Measurements from ENCODE around the gene SECTM1.

SECTM1 gene

GRCh38 chr17:82317394-82318168 lies 16.0 kb downstream of the SECTM1 start, which contains the start of gene CD7:
TSS of gene CD7 (minus strand) at chr17:82317608. CDS start at chr17:82317495, 113 bp downstream.
- Histone ChIP-seq H3K36me3 (ENCODE audit: control insufficient read depth, insufficient read depth, low read length) (no peaks in the 10 kb centered on the region), H3K27me3 (replicated peaks; ENCODE audit: control insufficient read depth, insufficient read depth, low read length) (no peaks in the 10 kb centered on the region; the same call in 1 of the 2 replicates), H3K4me3 (replicated peaks; ENCODE audit: low read depth, low read length) (no peak within 1 kb of the TSS)
- no peak for DNase-seq (ENCODE audit: extremely low read depth, insufficient read length)
- TF ChIP-seq CTCF (IDR thresholded peaks at IDR 0.05; ENCODE audit: insufficient read depth, low read length, poor library complexity, severe bottlenecking) = no peak

- Histone ChIP-seq H3K27me3 (replicated peaks; ENCODE audit: control insufficient read depth, insufficient read depth, low read length) (no peaks in the 10 kb centered on the region; the same call in 1 of the 2 replicates), H3K4me3 (replicated peaks; ENCODE audit: low read depth, low read length) (no peak overlapping the region), H3K36me3 (ENCODE audit: control insufficient read depth, insufficient read depth, low read length) (no peaks in the 10 kb centered on the region)
- TF ChIP-seq CTCF (IDR thresholded peaks at IDR 0.05; ENCODE audit: insufficient read depth, low read length, poor library complexity, severe bottlenecking) = no peak
- no peak for DNase-seq (ENCODE audit: extremely low read depth, insufficient read length)
Measured at GRCh38 chr17:82316651-82317393, 16.7 kb downstream of the SECTM1 start.

GRCh38 chr17:82315703-82316358 lies 17.7 kb downstream of the SECTM1 start:
- Histone ChIP-seq H3K27me3 (replicated peaks; ENCODE audit: control insufficient read depth, insufficient read depth, low read length) (no peaks in the 10 kb centered on the region; the same call in 1 of the 2 replicates), H3K4me3 (replicated peaks; ENCODE audit: low read depth, low read length) (no peak overlapping the region), H3K36me3 (ENCODE audit: control insufficient read depth, insufficient read depth, low read length) (no peaks in the 10 kb centered on the region)
- DNase-seq (ENCODE audit: extremely low read depth, insufficient read length) = no peak
- no peak for TF ChIP-seq CTCF (IDR thresholded peaks at IDR 0.05; ENCODE audit: insufficient read depth, low read length, poor library complexity, severe bottlenecking)

- TF ChIP-seq CTCF (IDR thresholded peaks at IDR 0.05; ENCODE audit: insufficient read depth, low read length, poor library complexity, severe bottlenecking) = no peak
- no peak for DNase-seq (ENCODE audit: extremely low read depth, insufficient read length)
- no peak overlapping the region for H3K4me3 ChIP-seq (replicated peaks; ENCODE audit: low read depth, low read length)
- H3K36me3 ChIP-seq (ENCODE audit: control insufficient read depth, insufficient read depth, low read length) = no peaks in the 10 kb centered on the region
- no peaks in the 10 kb centered on the region; the same call in 1 of the 2 replicates for H3K27me3 ChIP-seq (replicated peaks; ENCODE audit: control insufficient read depth, insufficient read depth, low read length)
Measured at GRCh38 chr17:82314727-82315605, 18.6 kb downstream of the SECTM1 start.

Measured in GM06990 (cell line).